HG03469 (cell line): ENCODE measurements around the gene TBC1D20.
"Not testable (repeated sequence)": the region's sequence is repeated elsewhere in the genome, so short reads cannot be mapped to it uniquely, and the experiment has no call there.

Source experiments
- ATAC-seq: cut with Tn5 transposase; IDR thresholded peaks from one replicate; pipeline ENCODE4 v1.9.1; 2021; ENCODE audit warnings: mild to moderate bottlenecking, moderate library complexity, moderate number of reproducible peaks; ENCODE audit not compliant: unreplicated experiment

Gene TBC1D20

DNA sequence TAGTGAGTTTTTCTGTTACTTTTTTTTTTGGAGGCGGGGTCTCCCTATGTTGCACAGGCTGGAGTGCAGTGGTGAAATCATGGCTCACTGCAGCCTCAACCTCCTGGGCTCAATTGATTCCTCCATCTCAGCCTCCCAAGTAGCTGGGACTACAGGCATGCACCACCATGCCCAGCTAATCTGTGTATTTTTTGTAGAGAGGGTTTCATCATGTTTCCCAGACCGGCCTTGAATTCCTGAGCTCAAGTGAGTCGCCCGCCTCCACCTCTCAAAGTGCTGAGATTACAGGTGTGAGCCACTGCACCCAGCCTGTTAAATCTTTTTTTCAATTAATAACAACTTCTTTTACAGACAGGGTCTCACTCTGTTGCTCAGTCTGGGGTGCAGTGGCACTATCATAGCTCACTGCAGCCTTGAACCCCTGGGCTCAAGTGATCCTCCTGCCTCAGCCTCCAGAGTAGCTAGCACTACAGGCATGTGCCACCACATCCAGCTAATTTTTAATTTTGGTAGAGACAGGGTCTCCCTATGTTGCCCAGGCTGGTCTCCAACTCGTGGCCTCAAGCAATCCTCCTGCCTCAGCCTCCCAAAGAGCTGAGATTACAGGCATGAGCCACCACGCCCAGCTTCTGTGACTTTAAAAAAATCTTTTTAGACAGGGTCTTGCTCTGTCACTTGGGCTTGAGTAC lies 14.4 kb upstream of the TBC1D20 start:
- not testable (repeated sequence) for ATAC-seq

DNA sequence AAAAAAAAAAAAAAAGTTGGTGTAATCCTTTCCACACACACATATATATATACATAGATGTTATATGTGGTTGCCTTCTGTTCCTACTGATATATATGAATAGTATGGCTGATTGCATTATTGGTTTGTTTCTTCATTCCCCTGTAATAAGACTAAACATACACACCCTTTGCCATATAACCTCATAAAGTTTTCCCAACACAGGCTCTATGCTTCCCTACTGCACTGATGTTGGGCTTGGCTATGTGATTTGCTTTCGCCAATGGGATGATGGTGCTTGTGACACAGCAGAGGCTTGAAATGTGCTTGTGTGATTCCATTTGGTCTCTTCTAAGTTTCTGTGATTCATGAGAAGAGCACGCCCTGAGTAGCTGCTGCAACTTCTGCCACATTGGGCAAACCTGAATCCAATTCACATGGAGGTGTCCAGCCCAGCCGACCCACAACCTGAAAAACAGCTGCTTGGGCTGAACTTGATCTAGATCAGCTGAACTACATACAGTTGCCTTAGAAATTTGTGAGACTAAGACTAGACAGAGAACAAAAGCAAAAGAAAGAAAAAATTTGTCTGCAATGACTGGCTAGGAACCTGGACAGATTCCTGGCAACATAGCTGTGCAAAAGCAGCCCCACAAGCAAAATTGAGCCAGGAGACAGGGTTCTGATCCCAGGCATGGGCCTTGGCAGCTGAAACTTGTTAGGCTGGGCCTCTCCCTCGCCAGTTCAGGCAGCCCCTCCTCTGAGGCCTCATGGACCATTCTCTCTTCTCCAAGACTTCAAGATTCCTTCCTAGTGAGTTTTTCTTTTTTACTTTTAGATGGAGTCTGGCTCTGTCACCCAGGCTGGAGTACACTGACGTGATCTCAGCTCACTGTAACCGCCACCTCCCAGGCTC lies 13.4 kb upstream of the TBC1D20 start:
- no peak for ATAC-seq

GRCh38 chr20:474581-474980 lies 12.2 kb upstream of the TBC1D20 start:
- ATAC-seq: no peak

DNA sequence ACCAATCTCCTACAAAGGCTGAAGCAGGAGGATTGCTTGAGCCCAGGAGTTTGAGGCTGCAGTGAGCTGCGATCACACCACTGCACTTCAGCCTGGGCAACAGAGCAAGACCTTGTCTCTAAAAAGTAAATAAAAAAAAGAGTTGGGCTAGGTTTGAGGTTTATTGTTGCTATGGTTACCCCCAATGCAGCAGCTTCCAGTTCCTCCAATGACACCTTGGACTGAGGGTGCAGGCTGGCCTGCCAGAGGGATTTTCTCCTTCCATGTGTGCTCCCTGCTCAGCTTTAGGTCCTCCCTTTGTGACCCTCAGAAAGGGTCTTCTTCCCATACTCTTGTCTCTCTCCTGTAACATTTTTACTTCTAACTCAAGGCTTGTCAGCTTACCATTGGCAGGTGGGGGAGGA lies 10.6 kb upstream of the TBC1D20 start:
- ATAC-seq: no peak

- no peak for ATAC-seq
Observed at GRCh38 chr20:472137-472846, 10.0 kb upstream of the TBC1D20 start.

- no peak for ATAC-seq
Observed at GRCh38 chr20:469746-470490, 7.6 kb upstream of the TBC1D20 start.

- no peak for ATAC-seq
Observed at GRCh38 chr20:467755-468154, 5.4 kb upstream of the TBC1D20 start.

DNA sequence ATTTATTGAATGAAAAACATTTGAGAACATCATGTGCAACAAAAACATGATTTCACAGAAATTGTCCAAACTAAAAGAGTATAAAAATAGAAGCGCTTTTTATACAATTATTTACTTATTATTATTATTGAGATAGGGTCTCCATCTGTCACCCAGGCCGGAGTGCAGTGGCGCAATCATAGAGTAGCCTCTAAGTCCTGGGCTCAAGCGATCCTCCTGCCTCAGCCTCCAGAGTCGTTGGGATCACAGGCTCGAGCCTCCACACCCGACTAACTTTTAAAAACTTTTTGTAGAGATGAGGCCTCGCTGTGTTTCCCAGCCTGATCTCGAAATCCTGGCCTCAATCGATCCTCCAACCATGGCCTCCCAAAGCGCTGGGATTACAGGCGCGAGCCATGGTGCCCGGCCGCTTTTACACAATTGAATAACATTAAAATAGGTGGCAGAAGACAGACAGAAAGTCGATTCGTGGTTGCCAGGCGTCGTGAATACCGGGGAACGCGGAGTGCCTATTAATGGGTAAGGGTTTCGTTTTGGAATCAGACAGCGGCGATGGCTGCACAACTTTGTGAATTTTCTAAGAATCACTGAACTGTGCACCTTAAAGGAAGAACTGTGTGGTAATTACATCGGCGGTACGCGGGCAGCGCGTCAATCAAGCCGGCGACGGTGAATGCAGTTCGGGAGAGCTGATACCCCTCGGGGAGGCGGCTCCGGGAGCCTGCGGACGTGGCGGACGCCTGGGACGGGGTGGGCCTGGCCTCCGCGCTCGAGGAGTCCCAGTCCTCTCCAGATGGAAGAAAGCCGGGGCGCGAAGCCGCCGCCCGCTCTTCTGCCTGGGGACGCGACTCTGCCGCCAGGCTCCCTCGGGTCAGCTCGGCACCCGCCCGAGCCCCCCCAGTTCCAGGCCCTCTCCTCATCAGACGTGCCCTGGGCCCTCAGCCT lies 807 bp downstream of the TBC1D20 start:
- peak; percentile 5 for ATAC-seq

DNA sequence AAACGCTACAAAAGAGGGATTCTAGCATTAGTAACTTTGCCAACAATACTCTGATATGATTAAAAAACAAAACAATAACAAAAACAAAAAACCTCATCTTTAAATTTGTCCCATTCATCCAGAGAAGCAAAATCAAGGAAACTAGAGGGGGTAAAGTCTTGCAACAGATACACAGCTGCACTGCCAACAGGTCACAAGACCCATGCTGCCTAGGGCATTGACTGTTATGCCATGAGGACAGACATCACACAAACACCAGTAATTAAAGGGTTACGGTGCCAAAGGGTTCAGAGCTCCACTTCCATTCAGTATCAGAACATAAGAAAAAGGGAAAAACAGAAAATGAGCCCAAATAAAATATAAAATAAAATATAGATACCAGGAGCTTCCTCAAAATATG lies 1.6 kb downstream of the TBC1D20 start:
- no peak for ATAC-seq

- no peak for ATAC-seq
Observed at GRCh38 chr20:460180-460579, 2.2 kb downstream of the TBC1D20 start.

GRCh38 chr20:458776-459175 lies 3.6 kb downstream of the TBC1D20 start:
- ATAC-seq: no peak

DNA sequence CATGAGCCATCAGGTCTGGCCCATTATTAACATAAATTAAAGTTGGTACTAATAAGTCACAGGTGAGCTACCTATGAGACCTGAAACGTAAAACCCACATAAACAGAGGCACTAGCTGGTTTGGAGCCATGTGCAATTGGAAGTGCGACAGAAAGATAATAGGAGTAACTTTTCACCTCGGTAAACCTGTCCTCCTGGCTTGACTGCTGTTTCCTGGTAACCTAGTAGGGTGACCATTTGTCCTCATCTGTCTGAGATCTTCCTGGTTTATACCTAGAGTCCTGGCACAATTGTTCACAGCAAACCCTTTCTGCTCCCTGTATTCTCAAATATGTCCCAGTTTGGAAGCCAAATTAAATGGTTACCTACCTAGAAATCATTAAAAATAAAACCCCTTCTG lies 7.4 kb downstream of the TBC1D20 start:
- ATAC-seq: no peak

- ATAC-seq: not testable (repeated sequence)
Observed at GRCh38 chr20:452021-452420, 10.3 kb downstream of the TBC1D20 start.

DNA sequence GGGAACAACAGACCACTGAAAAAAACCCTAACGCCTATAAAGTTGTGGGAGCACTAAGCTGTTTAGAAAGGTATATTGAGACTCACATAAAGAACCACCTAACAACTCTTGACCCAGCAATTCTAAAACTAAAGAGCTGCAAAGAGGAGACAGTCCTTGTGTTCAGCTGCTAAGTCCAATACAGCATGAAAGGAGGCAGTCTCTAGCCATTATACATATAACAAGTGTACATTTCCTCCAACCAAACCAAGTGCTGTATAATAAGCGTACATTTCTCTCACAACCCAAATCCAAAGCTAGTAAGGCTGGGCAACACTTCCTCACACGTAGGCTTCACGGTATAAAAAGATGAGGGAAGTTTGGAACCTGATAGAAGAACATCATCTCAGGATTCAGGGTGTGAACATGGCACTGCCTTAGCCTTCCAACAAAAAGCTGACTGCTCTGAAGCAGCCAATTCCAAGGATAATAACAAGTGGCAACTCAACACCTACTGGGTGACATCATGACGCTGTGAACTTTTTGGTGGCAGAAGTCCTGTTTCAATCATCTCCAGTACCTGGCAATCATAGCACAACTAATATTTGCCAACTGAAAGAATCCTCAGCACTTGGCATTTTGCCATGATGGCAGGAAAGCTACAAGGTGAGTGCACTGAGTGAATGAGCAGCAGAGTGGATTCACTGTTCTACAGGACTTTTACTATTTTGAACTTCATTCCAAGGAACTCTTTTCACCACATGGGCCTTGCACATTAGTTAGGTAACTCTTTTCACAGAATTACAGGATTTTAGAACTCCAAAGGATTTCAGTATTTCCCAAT lies 16.6 kb downstream of the TBC1D20 start:
- ATAC-seq: no peak

DNA sequence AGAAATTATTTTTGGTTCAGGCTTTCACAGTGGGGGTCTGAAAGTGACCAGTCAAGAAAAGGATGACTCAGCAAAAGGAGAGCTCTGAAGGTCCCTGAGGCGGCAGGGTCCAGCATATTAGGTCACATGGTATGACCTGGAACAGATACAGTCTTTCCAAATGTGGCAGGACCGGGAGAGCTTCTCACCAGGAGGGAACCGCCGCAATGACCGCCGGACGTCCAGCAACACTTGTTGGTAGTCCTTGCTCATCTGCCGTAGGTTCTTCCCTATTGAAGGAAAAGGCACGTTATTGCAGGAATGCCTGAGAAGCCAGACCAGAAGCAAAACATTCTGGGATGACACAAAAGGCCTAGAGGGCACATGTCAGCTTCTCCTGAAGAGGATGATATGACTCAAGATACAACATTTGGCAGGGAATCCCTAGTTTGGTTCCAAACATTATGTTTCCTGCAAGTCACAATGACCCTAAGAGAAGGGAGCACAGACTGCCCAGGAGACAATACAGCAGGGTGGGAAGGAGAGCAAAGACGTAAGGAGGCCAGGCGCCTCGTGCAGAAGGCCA lies 17.4 kb downstream of the TBC1D20 start:
- ATAC-seq: no peak

DNA sequence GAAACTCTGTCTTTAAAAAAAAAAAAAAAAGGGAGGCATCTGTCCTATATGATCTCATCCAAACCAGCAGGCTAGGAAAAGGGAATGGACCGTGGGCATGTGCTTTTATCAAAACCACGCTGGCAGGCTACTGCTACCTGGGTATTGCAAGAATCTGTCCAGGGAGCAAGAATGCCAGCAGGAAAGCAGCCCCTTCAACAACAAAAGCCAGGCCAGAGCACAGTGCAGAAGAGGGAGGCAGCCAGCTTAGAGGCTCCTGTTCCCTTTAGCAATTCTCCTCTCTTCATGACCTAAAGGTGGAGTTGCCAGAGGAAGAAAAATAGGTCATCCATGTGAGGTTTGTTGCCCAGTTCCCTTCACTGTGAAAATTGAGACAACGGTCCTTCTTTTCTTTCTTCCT lies 18.2 kb downstream of the TBC1D20 start:
- ATAC-seq: no peak

DNA sequence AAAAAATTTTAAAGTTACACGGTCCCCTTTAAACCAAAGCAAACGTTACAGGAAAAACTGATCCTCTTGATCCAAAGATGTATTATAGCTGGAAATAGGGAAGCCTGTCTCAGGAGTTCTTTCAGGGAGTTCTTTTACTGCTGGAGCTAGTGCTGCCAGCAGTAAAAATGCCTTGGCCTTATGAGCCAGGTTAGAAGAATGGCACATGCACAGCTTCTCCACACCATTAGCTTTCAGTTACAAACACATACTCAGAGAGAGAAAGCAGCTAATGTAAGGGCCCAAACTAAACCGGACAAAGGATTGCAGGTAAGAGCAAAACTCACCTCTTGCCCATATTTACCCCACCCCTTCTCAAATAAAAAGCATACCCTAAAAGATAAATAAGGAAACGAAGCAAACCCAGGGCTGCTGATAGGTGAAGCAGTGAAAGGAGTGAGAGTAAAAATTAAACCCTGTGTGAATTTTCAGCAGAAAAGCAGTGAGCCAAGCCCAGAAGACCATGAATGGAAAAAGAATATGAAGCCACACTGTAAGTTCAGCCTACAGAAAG lies 19.0 kb downstream of the TBC1D20 start:
- ATAC-seq: no peak

- ATAC-seq: no peak
Observed at GRCh38 chr20:440636-441035, 21.7 kb downstream of the TBC1D20 start.
